ENCODE data around the gene FANCM.

DNA sequence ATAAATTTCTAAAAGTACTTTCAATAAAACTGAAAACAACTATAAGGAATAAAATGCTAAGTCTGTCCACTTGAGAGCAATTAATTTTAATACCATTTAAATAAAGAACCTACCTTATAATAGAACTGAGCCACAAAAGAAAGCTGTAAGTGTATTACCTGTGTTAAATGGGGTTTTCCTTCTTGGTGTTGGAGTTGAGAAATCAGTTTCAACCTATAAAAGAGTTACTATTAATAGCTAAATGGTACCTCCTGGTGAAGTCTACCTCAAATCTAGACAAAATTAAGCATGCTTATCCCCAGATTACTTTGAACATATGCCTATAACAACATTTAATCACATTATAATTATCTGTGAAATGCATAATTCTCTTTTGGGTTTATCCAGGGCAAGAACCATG lies 68.5 kb downstream of the FANCM start:
- TF ChIP-seq POLR2A (IDR thresholded peaks at IDR 0.05; ENCODE audit: low read length) = no peak
- no peak for TF ChIP-seq GATA1 (IDR thresholded peaks at IDR 0.05; ENCODE audit: low read depth, low read length)
